HepG2 (cell line): ENCODE data around the gene EPHA10. TPM values are rescaled to one million over a fixed set of nuclear protein-coding genes. Genes with fewer than 3 reads are reported as not detected.
A peak's percentile ranks its signal among the peaks of the same experiment; 100 is the strongest.

Experiments
- E2F5 ChIP-seq: sonication (generic); formaldehyde crosslinking; conservative IDR thresholded peaks from 2 replicates; pipeline ENCODE4 v1.4.0; 2020; ENCODE audit warnings: missing genetic modification reagents
- GMEB2 ChIP-seq: IDR thresholded peaks from 2 replicates; pipeline ENCODE4 v1.6.1; 2016; ENCODE audit warnings: missing biosample characterization, missing genetic modification reagents, low read depth
- HBP1 ChIP-seq: IDR thresholded peaks from 2 replicates; pipeline ENCODE4 v1.6.1; 2016; ENCODE audit warnings: low read depth, control low read depth
- HOXA5 ChIP-seq: sonication (generic); formaldehyde crosslinking; IDR thresholded peaks from 2 replicates; pipeline ENCODE4 v1.4.0; 2020; ENCODE audit warnings: missing genetic modification reagents
- JUND ChIP-seq: sonication (generic); formaldehyde crosslinking; IDR thresholded peaks from 2 replicates; pipeline ENCODE4 v1.8.0; 2022; ENCODE audit warnings: mild to moderate bottlenecking, missing genetic modification reagents
- KLF13 ChIP-seq: sonication (generic); formaldehyde crosslinking; IDR thresholded peaks from 2 replicates; pipeline ENCODE4 v1.4.0; 2020; ENCODE audit warnings: mild to moderate bottlenecking, missing genetic modification reagents
- POLR2G ChIP-seq: fragments of 200-400 bp; formaldehyde crosslinking; IDR thresholded peaks from 2 replicates; pipeline ENCODE4 v1.6.1; 2018; ENCODE audit warnings: mild to moderate bottlenecking, low read depth, low read length, moderate library complexity
- PPARG ChIP-seq: conservative IDR thresholded peaks from 2 replicates; pipeline ENCODE4 v1.6.1; 2016; ENCODE audit warnings: missing biosample characterization, missing genetic modification reagents
- RBM22 ChIP-seq: fragments of 200-400 bp; formaldehyde crosslinking; optimal IDR thresholded peaks from 2 replicates; pipeline ENCODE3; 2017; ENCODE audit warnings: mild to moderate bottlenecking, low read length, moderate library complexity
- SOX6 ChIP-seq, 2 experiments: fragments of 450-650 bp in 1 of 2; sonication (generic) in 1 of 2; formaldehyde crosslinking in 1 of 2; IDR thresholded peaks; 2 replicates each; pipeline versions ENCODE4 v1.4.0 to v1.6.1; 2017 to 2020; ENCODE audit warnings: antibody characterized with exemption in 1 of 2, mild to moderate bottlenecking in 1 of 2, missing genetic modification reagents in 1 of 2
- ZFP1 ChIP-seq: IDR thresholded peaks from 2 replicates; pipeline ENCODE4 v1.6.1; 2016
- ZFP36 ChIP-seq: fragments of 150-350 bp; IDR thresholded peaks from 2 replicates; pipeline ENCODE4 v1.6.1; 2018; ENCODE audit warnings: borderline replicate concordance, low read length, low read depth; ENCODE audit not compliant: partially characterized antibody
- ZFP82 ChIP-seq: sonication (generic); formaldehyde crosslinking; IDR thresholded peaks from 2 replicates; pipeline ENCODE4 v1.5.1; 2020; ENCODE audit warnings: mild to moderate bottlenecking, missing genetic modification reagents, borderline replicate concordance
- ZGPAT ChIP-seq: IDR thresholded peaks from 2 replicates; pipeline ENCODE4 v1.6.1; 2016; ENCODE audit warnings: mild to moderate bottlenecking
- ZNF18 ChIP-seq: sonication (generic); formaldehyde crosslinking; IDR thresholded peaks from 2 replicates; pipeline ENCODE4 v1.8.0; 2022; ENCODE audit warnings: mild to moderate bottlenecking, missing genetic modification reagents; ENCODE audit not compliant: insufficient replicate concordance
- ZNF354B ChIP-seq: sonication (generic); formaldehyde crosslinking; IDR thresholded peaks from 2 replicates; pipeline ENCODE4 v1.8.0; 2022; ENCODE audit warnings: mild to moderate bottlenecking, missing genetic modification reagents
- ZSCAN22 ChIP-seq: sonication (generic); formaldehyde crosslinking; IDR thresholded peaks from 2 replicates; pipeline ENCODE4 v1.4.0; 2020; ENCODE audit warnings: mild to moderate bottlenecking, missing genetic modification reagents
- ZXDC ChIP-seq: sonication (generic); formaldehyde crosslinking; IDR thresholded peaks from 2 replicates; pipeline ENCODE4 v1.5.0; 2020; ENCODE audit warnings: mild to moderate bottlenecking, missing genetic modification reagents
- polyA plus RNA-seq, 8 experiments: library from polyadenylated mRNA; depleted of rRNA in 3 of 8; stranded (reverse) in 7 of 8; unstranded in 1 of 8; fragments of >200 nt; fragmentation: Illumina TruSeq in 4 of 8; extraction: Trizol in 4 of 8; gene quantifications; 2 replicates each; pipeline versions ENCODE4 v1.2.1 to v1.2.3, GENCODE V29; 2011 to 2016; ENCODE audit warnings: low read depth in 4 of 8, missing spikeins in 1 of 8, mixed read lengths in 1 of 8; ENCODE audit not compliant: insufficient read depth in 1 of 8
- total RNA-seq, 5 experiments: library from RNA; depleted of rRNA; stranded (reverse); fragments of >200 nt; fragmentation: Illumina TruSeq; extraction: Trizol; gene quantifications; 2 replicates each; pipeline ENCODE4 v1.2.3, GENCODE V29; 2016; ENCODE audit warnings: low read depth in 1 of 5

The EPHA10 gene
- total and polyA plus RNA-seq, 2 of the 13 experiments (the other 11 are each of a cell fraction or from before 2014, with no cell fraction given): 0.11 to 0.58 TPM

GRCh38 chr1:37807555-37808368, 42.8 kb upstream of the EPHA10 start, which contains the start of the genes C1orf122 and YRDC (continued):
- TF ChIP-seq GMEB2 (CRISPR knock-in tag) (no peak), E2F5 (no peak), ZNF354B (no peak), ZSCAN22 (no peak), ZGPAT (CRISPR knock-in tag) (no peak; the same call in 1 of the 2 replicates), ZFP1 (CRISPR knock-in tag) (no peak), RBM22 (no peak), ZXDC (no peak; the same call in 1 of the 2 replicates), HOXA5 (CRISPR knock-in tag) (no peak), JUND (CRISPR knock-in tag) (no peak), HBP1 (CRISPR knock-in tag) (no peak), SOX6 (IDR thresholded peaks at IDR 0.05) (no peak), SOX6 (CRISPR knock-in tag; IDR thresholded peaks at IDR 0.05) (peak; percentile 16; the same call in 1 of the 2 replicates), ZFP36 (no peak), PPARG (no peak), ZFP82 (no peak), KLF13 (CRISPR knock-in tag) (no peak), ZNF18 (CRISPR knock-in tag) (no peak), POLR2G (peak; percentile 91)
